HL-60 (cell line): ENCODE data around the gene APBA2.

Experiments used
- CTCF ChIP-seq: IDR thresholded peaks from one replicate; pipeline ENCODE4 v1.5.1; 2011; ENCODE audit warnings: low read length, control low read depth, inconsistent platforms; ENCODE audit not compliant: insufficient read depth
- GABPA ChIP-seq: IDR thresholded peaks from 2 replicates; pipeline ENCODE4 v1.6.1; 2012; ENCODE audit warnings: low read depth
- POLR2AphosphoS5 ChIP-seq: IDR thresholded peaks from 2 replicates; pipeline ENCODE4 v1.6.1; 2012; ENCODE audit warnings: low read depth
- REST ChIP-seq: IDR thresholded peaks from 2 replicates; pipeline ENCODE4 v1.6.1; 2012; ENCODE audit warnings: low read depth; ENCODE audit not compliant: insufficient replicate concordance

GRCh38 chr15:29123991-29124390 is 238.2 kb downstream of the APBA2 start:
- TF ChIP-seq CTCF (no peak), REST (no peak), POLR2AphosphoS5 (no peak), GABPA (no peak)
